Measurements from ENCODE around the gene KIF6.

DNA sequence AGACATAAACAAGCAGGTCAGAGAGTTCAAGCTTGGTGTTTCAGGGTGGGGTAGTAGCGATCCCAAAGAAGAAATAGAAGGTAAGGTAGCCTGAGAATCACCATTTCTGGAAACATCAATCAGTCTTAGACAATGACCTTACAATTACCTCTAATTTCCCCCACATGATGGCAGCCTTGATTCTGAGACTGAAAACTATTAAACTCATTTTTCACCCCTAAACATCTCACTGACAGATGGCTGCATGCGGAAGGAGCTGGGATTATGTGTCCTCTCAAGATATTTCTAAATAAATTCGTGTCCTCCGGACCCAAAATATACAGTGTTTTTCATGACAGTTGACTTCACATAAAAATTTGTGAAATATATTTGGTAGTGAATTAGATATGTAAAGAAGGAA lies 61.0 kb downstream of the KIF6 start:
- TF ChIP-seq GATA2 (IDR thresholded peaks at IDR 0.05; ENCODE audit: low read depth, low read length) = no peak
- TF ChIP-seq GATA3 (IDR thresholded peaks at IDR 0.05; ENCODE audit: low read depth, low read length) = no peak

All from SH-SY5Y (cell line).